B cell (primary cell): Measurements from ENCODE around the gene GCH1. TPM values are rescaled to one million over a fixed set of nuclear protein-coding genes. Genes with fewer than 3 reads are reported as not detected.

Experiments
- ATAC-seq: fragments of 200-7000 bp; cut with Tn5 transposase; one replicate; pipeline ENCODE4 v1.10.0; 2021; ENCODE audit warnings: low read depth, mild to moderate bottlenecking, moderate number of reproducible peaks, moderate library complexity
- CTCF ChIA-PET: fragments of 350-600 bp; sonication (Branson Sonifier 250); formaldehyde crosslinking; loops from one replicate; lab custom pipeline; 2021; ENCODE audit warnings: antibody characterized with exemption, inconsistent platforms; lab: Charles Lee
- POLR2A ChIA-PET: fragments of 350-600 bp; sonication (Branson Sonifier 250); formaldehyde crosslinking; loops from one replicate; lab custom pipeline; 2021; ENCODE audit warnings: antibody characterized with exemption; lab: Charles Lee
- DNase-seq: peaks from one replicate; pipeline ENCODE4 v3.0.0; 2013
- H2AFZ ChIP-seq: 2 replicates; pipeline ENCODE4 v1.6.1; 2012; ENCODE audit warnings: mild to moderate bottlenecking, low read depth, low read length; ENCODE audit not compliant: insufficient read depth, poor library complexity, severe bottlenecking
- H3K27ac ChIP-seq, 2 donors: 1 replicate in 1 of 2; 2 replicates in 1 of 2; pipeline ENCODE4 v1.5.1; 2012 to 2013; ENCODE audit warnings: low read length in 2 of 2, mild to moderate bottlenecking in 2 of 2, moderate library complexity in 1 of 2
- H3K27me3 ChIP-seq, 4 experiments: fragments of 200-600 bp in 1 of 4; sonication (generic) in 1 of 4; replicated peaks in 1 of 4; 1 replicate in 2 of 4; 2 replicates in 2 of 4; pipeline versions ENCODE4 v1.6.1 to v1.7.0; 2013 to 2016; ENCODE audit warnings: low read length in 3 of 4, mild to moderate bottlenecking in 2 of 4, mixed read lengths in 1 of 4, moderate library complexity in 1 of 4; ENCODE audit not compliant: insufficient read depth in 4 of 4, control insufficient read depth in 3 of 4; ENCODE audit errors: control extremely low read depth in 1 of 4
- H3K36me3 ChIP-seq, 2 experiments: replicated peaks in 1 of 2; 1 replicate in 1 of 2; 2 replicates in 1 of 2; pipeline versions ENCODE4 v1.6.1 to v1.7.1; 2013; ENCODE audit warnings: low read length in 1 of 2; ENCODE audit not compliant: insufficient read depth in 2 of 2, control insufficient read depth in 1 of 2; ENCODE audit errors: control extremely low read depth in 1 of 2, extremely low read depth in 1 of 2
- H3K4me1 ChIP-seq, 2 donors: fragments of 200-600 bp in 1 of 2; sonication (generic) in 1 of 2; 1 replicate in 1 of 2; 2 replicates in 1 of 2; pipeline versions ENCODE4 v1.5.1 to v1.6.1; 2013 to 2017; ENCODE audit warnings: low read length in 2 of 2; ENCODE audit not compliant: control insufficient read depth in 2 of 2, insufficient read depth in 2 of 2
- H3K4me2 ChIP-seq: replicated peaks from 2 replicates; pipeline ENCODE3; 2012; ENCODE audit warnings: mild to moderate bottlenecking, low read depth, low read length; ENCODE audit not compliant: poor library complexity, severe bottlenecking
- H3K4me3 ChIP-seq, 5 experiments: fragments of 200-600 bp in 1 of 5; sonication (generic) in 1 of 5; 1 replicate in 3 of 5; 2 replicates in 2 of 5; pipeline versions ENCODE4 v1.5.1 to v1.7.0; 2011 to 2016; ENCODE audit warnings: low read length in 4 of 5, mild to moderate bottlenecking in 4 of 5, low read depth in 2 of 5, control low read depth in 1 of 5, moderate library complexity in 1 of 5; ENCODE audit not compliant: insufficient read depth in 1 of 5; ENCODE audit errors: control extremely low read depth in 1 of 5, extremely low read depth in 1 of 5
- H3K79me2 ChIP-seq: fragments of 200-600 bp; sonication (generic); one replicate; pipeline ENCODE4 v1.6.0; 2016; ENCODE audit warnings: low read length; ENCODE audit not compliant: control insufficient read depth, insufficient read depth
- H3K9ac ChIP-seq: fragments of 200-600 bp; sonication (generic); 2 replicates; pipeline ENCODE4 v1.6.1; 2017; ENCODE audit warnings: mild to moderate bottlenecking, low read length, moderate library complexity
- H3K9me3 ChIP-seq, 3 donors: one replicate each; pipeline versions ENCODE4 v1.6.1 to v1.7.1; 2013; ENCODE audit warnings: low read length in 2 of 3; ENCODE audit not compliant: control insufficient read depth in 2 of 3, insufficient read depth in 1 of 3; ENCODE audit errors: control extremely low read depth in 1 of 3
- H4K20me1 ChIP-seq: 2 replicates; pipeline ENCODE4 v1.6.0; 2012; ENCODE audit warnings: mild to moderate bottlenecking, low read length; ENCODE audit not compliant: insufficient read depth, control insufficient read depth, poor library complexity, severe bottlenecking
- H3K27ac Mint-ChIP-seq: one replicate; pipeline ENCODE4 v1.8.0; 2021; ENCODE audit warnings: mixed read lengths
- H3K27me3 Mint-ChIP-seq: one replicate; pipeline ENCODE4 v1.8.0; 2021; ENCODE audit warnings: mixed read lengths
- H3K4me1 Mint-ChIP-seq: one replicate; pipeline ENCODE4 v1.8.0; 2021; ENCODE audit warnings: mixed read lengths
- H3K4me3 Mint-ChIP-seq: one replicate; pipeline ENCODE4 v1.8.0; 2021; ENCODE audit warnings: mixed read lengths
- H3K9me3 Mint-ChIP-seq: one replicate; pipeline ENCODE4 v1.8.0; 2022; ENCODE audit warnings: mixed read lengths; ENCODE audit not compliant: insufficient read depth
- EZH2 ChIP-seq: IDR thresholded peaks from 2 replicates; pipeline ENCODE4 v1.6.1; 2012; ENCODE audit warnings: borderline replicate concordance, low read depth, mild to moderate bottlenecking, moderate library complexity, low read length; ENCODE audit not compliant: insufficient read depth, poor library complexity, severe bottlenecking
- WGBS: methylation state at CpG from one replicate; pipeline ENCODE4 v1.1.5; 2013; ENCODE audit warnings: missing lambda C conversion rate; ENCODE audit not compliant: insufficient coverage; 5-methylcytosine and 5-hydroxymethylcytosine counted together
- intact Hi-C: fragments of 100-400 bp; cut with micrococcal nuclease; formaldehyde crosslinking; loops from one replicate; pipeline ENCODE4 v1.10.0; 2022
- polyA plus RNA-seq: library from polyadenylated mRNA; depleted of rRNA; stranded (reverse); fragments of >200 nt; gene quantifications from 2 replicates; pipeline ENCODE4 v1.2.3, GENCODE V29; 2012
- total RNA-seq, 2 donors: library from RNA; stranded (reverse); fragments of 120-200 nt in 1 of 2; gene quantifications; 1 replicate in 1 of 2; 2 replicates in 1 of 2; pipeline versions ENCODE4 v1.2.3 to v1.2.4, GENCODE V29; 2013 to 2022
- TF ChIP-seq, protein P1 (sequence below): fragments of 200-600 bp; IDR thresholded peaks from one replicate; pipeline ENCODE4 v1.8.0; 2022; ENCODE audit warnings: antibody characterized with exemption, mild to moderate bottlenecking

The GCH1 gene
- total and polyA plus RNA-seq, 2 donors (not counting 1 experiment from before 2014, with no cell fraction given), result 17.0 to 24.6 TPM

DNA sequence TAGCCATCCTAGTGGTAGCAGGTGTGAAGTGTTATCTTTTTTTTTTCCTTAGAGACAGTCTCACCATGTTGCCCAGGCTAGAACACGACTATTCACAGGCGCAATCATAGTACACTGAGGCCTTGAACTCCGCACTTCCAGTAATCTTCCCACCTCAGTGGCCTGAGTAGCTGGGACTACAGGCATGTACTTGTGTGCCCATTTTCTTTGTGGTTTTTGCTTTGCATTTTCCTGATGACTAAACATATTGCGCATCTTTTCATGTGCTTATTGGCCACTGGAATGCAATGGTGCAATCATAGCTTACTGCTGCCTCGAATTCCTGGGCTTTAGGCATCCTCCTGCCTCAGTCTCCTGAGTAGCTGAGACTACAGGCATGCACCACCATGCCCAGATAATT, 33.3 kb upstream of the GCH1 start:
- no peak overlapping the region for H3K4me2 ChIP-seq
- no peaks in the 10 kb centered on the region for H3K4me1 ChIP-seq
- Mint-ChIP-seq H3K4me3 (no peak overlapping the region), H3K4me1 (no peaks in the 10 kb centered on the region), H3K27ac (no peak overlapping the region), H3K27me3 (no peaks in the 10 kb centered on the region), H3K9me3 (no peaks in the 10 kb centered on the region)
- WGBS, result 100% methylated on average over 3 of the region's 5 CpGs
- ChIA-PET POLR2A (no interaction called here), CTCF (no interaction called here)
- intact Hi-C loops, result no loop called here
- no peaks in the 10 kb centered on the region for H3K9me3 ChIP-seq
- TF ChIP-seq EZH2, result no peak
- TF ChIP-seq, protein P1, sequence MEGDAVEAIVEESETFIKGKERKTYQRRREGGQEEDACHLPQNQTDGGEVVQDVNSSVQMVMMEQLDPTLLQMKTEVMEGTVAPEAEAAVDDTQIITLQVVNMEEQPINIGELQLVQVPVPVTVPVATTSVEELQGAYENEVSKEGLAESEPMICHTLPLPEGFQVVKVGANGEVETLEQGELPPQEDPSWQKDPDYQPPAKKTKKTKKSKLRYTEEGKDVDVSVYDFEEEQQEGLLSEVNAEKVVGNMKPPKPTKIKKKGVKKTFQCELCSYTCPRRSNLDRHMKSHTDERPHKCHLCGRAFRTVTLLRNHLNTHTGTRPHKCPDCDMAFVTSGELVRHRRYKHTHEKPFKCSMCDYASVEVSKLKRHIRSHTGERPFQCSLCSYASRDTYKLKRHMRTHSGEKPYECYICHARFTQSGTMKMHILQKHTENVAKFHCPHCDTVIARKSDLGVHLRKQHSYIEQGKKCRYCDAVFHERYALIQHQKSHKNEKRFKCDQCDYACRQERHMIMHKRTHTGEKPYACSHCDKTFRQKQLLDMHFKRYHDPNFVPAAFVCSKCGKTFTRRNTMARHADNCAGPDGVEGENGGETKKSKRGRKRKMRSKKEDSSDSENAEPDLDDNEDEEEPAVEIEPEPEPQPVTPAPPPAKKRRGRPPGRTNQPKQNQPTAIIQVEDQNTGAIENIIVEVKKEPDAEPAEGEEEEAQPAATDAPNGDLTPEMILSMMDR, result no peak
- H4K20me1 ChIP-seq, result no peaks in the 10 kb centered on the region
- no peak overlapping the region for H3K4me3 ChIP-seq
- no peaks in the 10 kb centered on the region for H3K27me3 ChIP-seq
- ATAC-seq (no peak), DNase-seq (no peak)
- no peaks in the 10 kb centered on the region for H3K79me2 ChIP-seq
- no peak overlapping the region for H3K9ac ChIP-seq
- H3K27ac ChIP-seq, result no peak overlapping the region
- H3K36me3 ChIP-seq, result no peaks in the 10 kb centered on the region
- H2AFZ ChIP-seq, result no peak overlapping the region

DNA sequence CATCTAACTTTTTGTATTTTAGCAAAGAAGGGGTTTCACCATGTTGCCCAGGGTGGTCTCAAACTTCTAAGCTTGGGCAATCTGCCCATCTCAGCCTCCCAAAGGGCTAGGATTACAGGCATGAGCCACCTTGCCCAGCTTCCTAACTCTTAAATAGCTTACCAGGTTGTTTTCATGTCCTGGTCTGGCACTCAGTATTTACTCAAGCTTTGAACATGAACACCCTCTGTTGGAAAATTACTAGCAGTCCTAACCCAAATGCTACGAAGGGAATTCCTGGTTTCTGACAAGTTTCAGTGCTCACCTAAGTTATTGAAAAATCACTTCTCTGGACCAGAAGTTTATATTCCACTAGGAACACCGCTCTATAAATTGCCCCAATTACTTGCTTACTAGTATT, 32.5 kb upstream of the GCH1 start:
- Mint-ChIP-seq H3K4me3 (no peak overlapping the region), H3K9me3 (no peaks in the 10 kb centered on the region), H3K4me1 (no peaks in the 10 kb centered on the region), H3K27ac (no peak overlapping the region), H3K27me3 (no peaks in the 10 kb centered on the region)
- H3K9ac ChIP-seq, result no peak overlapping the region
- ChIA-PET POLR2A (no interaction called here), CTCF (no interaction called here)
- TF ChIP-seq EZH2, result no peak
- TF ChIP-seq, protein P1, result no peak
- no peak overlapping the region for H3K4me3 ChIP-seq
- no peaks in the 10 kb centered on the region for H3K36me3 ChIP-seq
- WGBS, result no CpG with 5 or more reads among the region's 2 CpGs
- H4K20me1 ChIP-seq, result no peaks in the 10 kb centered on the region
- no peak overlapping the region for H3K27ac ChIP-seq
- ATAC-seq (no peak), DNase-seq (no peak)
- H2AFZ ChIP-seq, result no peak overlapping the region
- no peak overlapping the region for H3K4me2 ChIP-seq
- no peaks in the 10 kb centered on the region for H3K9me3 ChIP-seq
- no peaks in the 10 kb centered on the region for H3K79me2 ChIP-seq
- H3K27me3 ChIP-seq, result no peaks in the 10 kb centered on the region
- H3K4me1 ChIP-seq, result no peaks in the 10 kb centered on the region
- intact Hi-C loops, result no loop called here
